GM21447 (cell line): ENCODE data around the gene TSPAN6.

Experiments
- ATAC-seq: cut with Tn5 transposase; IDR thresholded peaks from one replicate; pipeline ENCODE4 v1.9.1; 2021; ENCODE audit not compliant: unreplicated experiment

The TSPAN6 gene

DNA sequence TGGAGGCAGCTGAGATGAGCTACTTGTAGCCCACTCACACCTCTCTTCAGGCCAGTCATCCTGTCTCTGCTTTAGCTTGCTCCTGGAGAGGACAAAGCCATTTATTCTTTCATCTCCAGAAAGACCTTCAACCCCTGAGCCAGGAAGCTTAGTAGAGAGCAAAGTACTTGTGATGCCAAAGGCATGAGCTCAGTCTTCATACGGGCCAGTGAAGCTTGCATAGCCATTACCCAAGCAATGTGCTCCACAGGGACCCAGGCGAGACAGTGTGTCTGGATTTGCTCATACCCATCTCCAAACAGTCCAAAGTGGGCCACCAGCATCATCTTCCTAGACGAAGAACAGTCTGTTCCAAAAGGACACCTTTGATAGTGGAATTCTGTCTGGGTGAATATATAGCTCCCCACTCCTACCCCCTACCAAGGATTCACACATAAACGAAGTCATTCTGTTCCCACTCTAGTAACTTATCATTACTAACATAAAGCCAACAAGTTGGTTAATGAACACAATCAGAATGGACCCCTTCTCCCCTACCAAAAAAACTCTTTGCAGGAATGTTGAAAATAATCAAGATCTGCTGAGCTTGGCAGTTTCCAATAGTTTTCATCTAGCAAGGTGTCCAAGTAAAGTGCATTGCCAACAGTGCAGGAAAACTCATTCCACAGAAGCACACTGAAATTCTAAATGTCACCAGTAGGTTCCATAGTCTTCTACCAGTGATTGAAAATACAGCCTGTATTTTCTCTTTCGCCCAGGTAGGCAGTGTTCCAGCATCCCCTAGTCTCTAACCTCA is 45.2 kb downstream of the TSPAN6 start:
- no peak for ATAC-seq

DNA sequence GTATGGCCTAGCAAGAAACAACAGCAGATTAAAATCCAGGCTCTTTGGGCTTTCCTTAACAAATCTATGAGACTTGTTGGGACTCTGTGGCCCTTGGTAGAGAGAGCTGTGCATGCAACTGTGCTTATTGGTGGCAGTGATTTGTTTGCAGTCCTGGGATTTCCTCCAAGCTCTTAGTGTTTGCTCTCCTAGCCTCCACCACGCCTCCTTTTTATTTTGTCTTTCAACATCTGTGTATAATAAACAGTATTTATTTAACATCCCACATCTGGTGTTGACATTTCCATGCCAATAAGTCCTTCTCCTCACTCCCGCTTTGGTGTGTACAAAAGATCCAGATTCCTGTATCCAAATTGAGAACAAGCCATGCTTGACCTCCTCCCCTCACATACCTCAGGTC is 48.7 kb downstream of the TSPAN6 start:
- no peak for ATAC-seq

GRCh38 chrX:100586747-100587146 is 49.9 kb downstream of the TSPAN6 start:
- no peak for ATAC-seq

- no peak for ATAC-seq
Observed at GRCh38 chrX:100584611-100585010, 52.0 kb downstream of the TSPAN6 start, which contains the start of gene TNMD. Gene TNMD (plus strand): TSS chrX:100584936. CDS start chrX:100585019, 83 bp downstream.
